Measurements from ENCODE around the gene ORAI1.

DNA sequence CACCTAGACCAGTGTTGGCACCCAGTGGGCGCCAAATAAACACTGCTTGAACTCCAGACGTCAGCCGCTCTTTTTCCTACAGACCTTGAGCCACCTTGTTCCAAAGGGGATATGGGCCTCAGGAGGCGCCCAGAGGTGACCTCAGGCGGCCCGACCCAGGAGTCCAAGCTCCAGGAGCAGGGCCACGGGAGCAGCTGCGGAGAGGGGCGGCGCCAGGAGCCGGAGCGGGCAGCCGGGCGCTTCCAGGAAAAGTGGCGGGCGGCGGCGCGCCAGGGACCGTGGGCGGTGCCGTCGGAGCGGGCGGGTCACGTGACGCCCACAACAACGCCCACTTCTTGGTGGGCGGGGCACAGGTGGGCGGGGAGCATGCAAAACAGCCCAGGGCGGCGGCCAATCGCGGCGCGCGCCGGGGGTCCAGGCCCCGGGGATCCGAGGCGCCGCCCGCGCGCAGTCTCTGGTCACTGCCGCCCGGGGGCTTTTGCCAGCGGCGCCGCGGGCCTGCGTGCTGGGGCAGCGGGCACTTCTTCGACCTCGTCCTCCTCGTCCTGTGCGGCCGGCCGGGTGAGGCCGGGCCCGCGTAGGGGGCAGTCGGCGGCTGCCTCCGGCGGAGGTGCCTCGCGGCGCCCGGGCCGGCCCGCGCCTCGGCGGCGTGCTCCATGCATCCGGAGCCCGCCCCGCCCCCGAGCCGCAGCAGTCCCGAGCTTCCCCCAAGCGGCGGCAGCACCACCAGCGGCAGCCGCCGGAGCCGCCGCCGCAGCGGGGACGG lies at the start of gene ORAI1:
- TF ChIP-seq, protein P1, sequence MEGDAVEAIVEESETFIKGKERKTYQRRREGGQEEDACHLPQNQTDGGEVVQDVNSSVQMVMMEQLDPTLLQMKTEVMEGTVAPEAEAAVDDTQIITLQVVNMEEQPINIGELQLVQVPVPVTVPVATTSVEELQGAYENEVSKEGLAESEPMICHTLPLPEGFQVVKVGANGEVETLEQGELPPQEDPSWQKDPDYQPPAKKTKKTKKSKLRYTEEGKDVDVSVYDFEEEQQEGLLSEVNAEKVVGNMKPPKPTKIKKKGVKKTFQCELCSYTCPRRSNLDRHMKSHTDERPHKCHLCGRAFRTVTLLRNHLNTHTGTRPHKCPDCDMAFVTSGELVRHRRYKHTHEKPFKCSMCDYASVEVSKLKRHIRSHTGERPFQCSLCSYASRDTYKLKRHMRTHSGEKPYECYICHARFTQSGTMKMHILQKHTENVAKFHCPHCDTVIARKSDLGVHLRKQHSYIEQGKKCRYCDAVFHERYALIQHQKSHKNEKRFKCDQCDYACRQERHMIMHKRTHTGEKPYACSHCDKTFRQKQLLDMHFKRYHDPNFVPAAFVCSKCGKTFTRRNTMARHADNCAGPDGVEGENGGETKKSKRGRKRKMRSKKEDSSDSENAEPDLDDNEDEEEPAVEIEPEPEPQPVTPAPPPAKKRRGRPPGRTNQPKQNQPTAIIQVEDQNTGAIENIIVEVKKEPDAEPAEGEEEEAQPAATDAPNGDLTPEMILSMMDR (IDR thresholded peaks at IDR 0.05; ENCODE audit: low read depth, low read length): no peak
- peak; percentile 89 for TF ChIP-seq POLR2A (IDR thresholded peaks at IDR 0.05; ENCODE audit: extremely low read depth, insufficient read length)
- TF ChIP-seq, protein P2, sequence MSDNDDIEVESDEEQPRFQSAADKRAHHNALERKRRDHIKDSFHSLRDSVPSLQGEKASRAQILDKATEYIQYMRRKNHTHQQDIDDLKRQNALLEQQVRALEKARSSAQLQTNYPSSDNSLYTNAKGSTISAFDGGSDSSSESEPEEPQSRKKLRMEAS (IDR thresholded peaks at IDR 0.05; ENCODE audit: low read depth, low read length): peak; percentile 93
- peak; percentile 26; the same call in 1 of the 2 replicates for TF ChIP-seq MYC (IDR thresholded peaks at IDR 0.05; ENCODE audit: low read depth, low read length)

Data from NB4 (cell line).